ENCODE data around the gene GALNT7.

Gene GALNT7

DNA sequence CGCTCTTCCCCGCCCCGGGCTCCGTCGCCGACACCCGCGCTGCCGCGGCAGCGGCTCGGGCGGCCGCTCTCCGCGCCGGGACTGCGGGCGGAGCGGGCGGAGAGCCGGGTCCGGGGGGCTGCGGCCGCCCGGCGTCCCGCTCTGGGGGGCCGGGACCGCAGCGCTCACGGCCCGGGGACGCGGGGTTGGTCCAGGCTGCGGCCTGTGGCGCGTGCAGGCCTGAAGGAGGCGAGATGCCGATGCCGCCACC is 492 bp downstream of the GALNT7 start:
- TF ChIP-seq, protein P1, sequence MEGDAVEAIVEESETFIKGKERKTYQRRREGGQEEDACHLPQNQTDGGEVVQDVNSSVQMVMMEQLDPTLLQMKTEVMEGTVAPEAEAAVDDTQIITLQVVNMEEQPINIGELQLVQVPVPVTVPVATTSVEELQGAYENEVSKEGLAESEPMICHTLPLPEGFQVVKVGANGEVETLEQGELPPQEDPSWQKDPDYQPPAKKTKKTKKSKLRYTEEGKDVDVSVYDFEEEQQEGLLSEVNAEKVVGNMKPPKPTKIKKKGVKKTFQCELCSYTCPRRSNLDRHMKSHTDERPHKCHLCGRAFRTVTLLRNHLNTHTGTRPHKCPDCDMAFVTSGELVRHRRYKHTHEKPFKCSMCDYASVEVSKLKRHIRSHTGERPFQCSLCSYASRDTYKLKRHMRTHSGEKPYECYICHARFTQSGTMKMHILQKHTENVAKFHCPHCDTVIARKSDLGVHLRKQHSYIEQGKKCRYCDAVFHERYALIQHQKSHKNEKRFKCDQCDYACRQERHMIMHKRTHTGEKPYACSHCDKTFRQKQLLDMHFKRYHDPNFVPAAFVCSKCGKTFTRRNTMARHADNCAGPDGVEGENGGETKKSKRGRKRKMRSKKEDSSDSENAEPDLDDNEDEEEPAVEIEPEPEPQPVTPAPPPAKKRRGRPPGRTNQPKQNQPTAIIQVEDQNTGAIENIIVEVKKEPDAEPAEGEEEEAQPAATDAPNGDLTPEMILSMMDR (IDR thresholded peaks at IDR 0.05), result no peak

DNA sequence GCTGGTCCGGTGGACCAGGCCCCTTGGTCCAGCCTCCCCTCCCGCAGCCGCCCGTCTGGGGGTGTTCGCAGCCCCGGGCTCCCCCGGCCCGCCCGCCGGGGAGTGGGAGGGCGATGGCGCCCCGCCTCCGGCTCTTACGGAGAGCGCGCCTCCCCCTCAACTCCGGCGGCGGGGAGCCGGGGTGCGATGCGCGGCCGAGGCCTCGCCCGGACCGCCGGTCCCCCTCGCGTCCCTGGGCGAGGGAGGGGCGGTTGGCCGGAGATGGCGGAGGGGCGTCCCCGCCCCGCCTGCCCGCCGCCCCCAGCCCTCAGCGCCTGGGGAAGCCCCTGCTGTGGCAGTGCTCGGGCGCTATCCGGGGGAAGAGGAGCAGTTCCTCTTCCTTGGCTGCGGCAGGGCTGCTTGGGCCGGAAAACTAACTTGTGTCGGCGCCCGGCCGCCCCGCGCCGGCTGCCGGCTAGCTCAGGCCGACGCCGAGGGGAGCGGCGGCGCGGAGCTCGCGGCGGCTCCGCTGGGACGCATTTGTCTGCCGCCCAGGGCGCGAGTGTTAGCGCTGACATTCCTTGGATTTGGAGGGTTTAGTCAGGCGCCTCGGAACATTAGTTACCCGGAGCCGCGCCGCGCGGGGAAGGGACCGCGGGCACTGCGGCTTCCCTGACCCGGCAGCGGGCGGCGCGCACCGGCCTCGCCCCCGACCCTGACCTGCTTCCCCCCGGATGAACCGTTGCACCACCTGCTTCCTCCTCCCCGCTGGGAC is 994 bp downstream of the GALNT7 start:
- TF ChIP-seq, protein P1 (IDR thresholded peaks at IDR 0.05), result no peak

DNA sequence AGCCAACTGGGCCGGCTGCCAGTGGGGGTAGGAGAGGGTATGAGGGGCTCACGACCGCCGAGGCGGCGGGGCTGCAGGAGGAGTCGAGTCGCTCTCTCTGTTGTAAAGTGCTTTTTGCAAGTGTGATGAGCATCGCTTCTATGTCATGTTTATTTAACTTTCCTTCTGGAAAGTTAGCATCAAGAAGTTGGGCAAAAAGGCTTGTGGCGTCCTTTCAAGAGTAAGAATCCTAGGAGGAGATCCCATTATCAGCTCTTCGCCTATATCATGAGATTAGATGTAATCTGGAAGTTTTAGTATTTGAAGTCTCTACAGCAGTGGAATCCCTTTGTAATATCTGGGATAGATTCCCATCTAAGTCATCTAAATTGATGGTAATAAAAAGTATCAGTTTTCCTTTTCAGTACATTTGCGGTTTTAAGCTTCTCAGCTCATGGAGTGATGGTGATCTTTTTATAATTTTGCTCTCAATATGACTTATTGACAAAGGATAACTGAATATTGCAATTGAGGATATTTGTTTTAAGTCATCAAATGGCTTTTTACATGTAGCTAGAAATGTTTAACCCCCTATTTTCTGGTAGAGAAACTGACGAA is 1.7 kb downstream of the GALNT7 start:
- TF ChIP-seq, protein P1 (IDR thresholded peaks at IDR 0.05), result no peak

DNA sequence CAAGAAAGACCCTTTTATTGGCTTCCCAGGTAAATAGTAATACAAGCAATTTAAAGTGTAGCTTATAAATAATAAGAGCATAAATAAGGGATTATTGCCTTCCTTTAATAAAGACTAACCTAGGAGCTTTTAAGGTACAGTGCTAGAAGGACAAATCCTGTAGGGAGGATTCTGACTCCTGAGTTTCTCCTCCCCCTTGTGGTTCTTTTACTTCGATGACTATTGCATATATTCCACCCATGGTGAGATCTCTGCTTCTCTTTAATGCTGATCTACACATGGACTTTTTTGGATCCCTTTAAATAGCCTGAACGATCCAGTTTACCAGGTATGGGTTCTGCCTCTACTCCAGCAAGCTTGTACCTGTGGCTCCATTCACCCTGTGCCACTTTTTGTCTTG is 2.5 kb downstream of the GALNT7 start:
- TF ChIP-seq, protein P1 (IDR thresholded peaks at IDR 0.05), result peak; percentile 29; the same call in 1 of the 2 replicates

DNA sequence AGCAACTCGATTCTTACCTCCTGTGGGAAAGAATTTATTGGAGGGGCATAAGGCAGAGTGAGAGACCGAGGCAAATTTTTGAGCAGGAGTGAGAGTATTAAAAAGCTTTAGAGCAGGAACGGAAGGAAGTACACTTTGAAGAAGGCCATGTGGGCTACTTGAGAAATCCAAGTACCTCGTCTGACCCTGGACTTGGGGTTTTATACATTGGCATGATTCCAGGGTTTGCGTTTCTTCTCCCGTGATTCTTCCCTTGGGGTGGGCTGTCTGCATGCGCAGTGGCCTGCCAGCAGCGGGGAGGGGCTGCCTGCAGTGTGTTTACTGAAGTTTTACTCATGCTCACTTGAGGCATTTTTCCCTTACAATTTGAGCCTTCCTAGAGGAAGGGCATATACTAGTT is 3.4 kb downstream of the GALNT7 start:
- TF ChIP-seq, protein P1 (IDR thresholded peaks at IDR 0.05), result no peak

DNA sequence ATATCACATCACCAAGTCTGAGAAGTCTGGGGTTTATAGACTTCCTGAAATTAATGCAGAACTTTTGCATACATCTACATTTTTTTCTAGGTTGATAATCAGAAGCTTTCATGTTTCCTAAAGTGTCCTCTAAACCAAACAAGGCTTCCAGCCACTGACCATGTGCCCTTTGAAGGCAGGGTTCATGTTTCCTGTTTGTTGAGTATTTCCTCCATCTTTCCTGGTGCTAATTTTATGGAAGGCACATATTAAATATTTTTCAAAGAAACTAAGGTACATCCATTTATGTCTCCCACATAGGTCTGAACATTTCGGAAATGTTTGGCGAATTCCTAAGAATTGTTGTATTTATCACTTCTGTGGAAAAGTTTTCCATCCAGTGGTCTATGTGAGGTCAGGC is 5.6 kb downstream of the GALNT7 start:
- TF ChIP-seq, protein P1 (IDR thresholded peaks at IDR 0.05), result no peak

DNA sequence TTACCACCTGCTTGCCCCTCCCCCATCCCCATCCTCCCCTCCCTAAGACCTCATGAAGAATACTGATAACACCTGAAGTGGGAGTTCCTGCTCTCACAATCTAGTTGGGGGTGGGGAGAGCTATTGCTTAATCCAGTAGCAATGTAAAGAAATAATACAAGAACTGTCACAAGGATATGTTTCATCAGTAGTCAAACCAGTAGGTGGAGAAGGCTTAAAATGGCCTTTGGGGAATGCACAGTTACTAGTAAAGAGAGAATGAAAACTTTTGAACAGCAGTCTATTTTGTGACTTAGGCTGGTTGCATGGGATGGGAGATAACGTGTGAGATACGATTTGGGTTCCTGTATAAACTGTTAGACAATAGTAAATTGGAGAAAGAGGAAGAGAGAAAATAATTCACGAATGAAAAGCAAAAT is 6.0 kb downstream of the GALNT7 start:
- TF ChIP-seq, protein P1 (IDR thresholded peaks at IDR 0.05), result no peak

Data from LNCAP (cell line).